ENCODE results near the gene SLC51B.

GRCh38 chr15:65004993-65005392, 40.2 kb upstream of the SLC51B start:
- TF ChIP-seq CTBP1 (IDR thresholded peaks at IDR 0.05; ENCODE audit: borderline replicate concordance) (no peak), PKNOX1 (IDR thresholded peaks at IDR 0.05) (no peak), BHLHE40 (IDR thresholded peaks at IDR 0.05; ENCODE audit: borderline replicate concordance) (no peak), SP1 (IDR thresholded peaks at IDR 0.05) (no peak), SUZ12 (IDR thresholded peaks at IDR 0.05) (no peak), TARDBP (IDR thresholded peaks at IDR 0.05) (no peak), HDGF (IDR thresholded peaks at IDR 0.05; ENCODE audit: borderline replicate concordance) (no peak), NFRKB (IDR thresholded peaks at IDR 0.05) (no peak), ARNT (IDR thresholded peaks at IDR 0.05) (no peak)

All from HEK293T (cell line).